ENCODE results near the gene PXT1.
A peak's percentile ranks its signal among the peaks of the same experiment; 100 is the strongest.

The PXT1 gene

DNA sequence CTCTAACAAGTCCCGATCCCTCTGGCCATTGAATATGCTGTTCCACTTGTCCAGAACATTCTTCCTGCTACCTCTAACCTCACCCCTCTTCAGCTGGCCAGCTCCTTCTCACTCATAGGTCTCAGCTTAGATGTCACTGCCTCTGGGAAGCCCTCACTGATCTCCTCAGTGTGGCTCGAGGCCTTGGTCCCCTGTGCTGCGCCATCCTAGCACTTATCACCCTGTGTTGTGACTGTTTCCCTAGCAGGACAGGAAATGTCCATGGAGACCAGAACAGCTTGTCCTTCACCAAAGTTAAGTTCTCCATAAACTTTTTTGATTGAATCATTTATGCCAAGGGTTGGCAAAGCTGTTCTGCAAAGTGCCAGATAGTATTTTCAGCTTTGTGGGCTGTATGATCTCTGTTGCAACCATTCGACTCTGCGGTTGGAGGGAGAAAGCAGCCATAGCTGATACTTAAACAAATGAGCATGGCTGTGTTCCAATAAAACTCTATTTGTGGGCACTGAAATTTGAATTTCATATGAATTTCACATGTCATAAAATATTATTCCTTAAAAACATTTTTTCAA is 99.5 kb downstream of the PXT1 start:
- no peak for DNase-seq

DNA sequence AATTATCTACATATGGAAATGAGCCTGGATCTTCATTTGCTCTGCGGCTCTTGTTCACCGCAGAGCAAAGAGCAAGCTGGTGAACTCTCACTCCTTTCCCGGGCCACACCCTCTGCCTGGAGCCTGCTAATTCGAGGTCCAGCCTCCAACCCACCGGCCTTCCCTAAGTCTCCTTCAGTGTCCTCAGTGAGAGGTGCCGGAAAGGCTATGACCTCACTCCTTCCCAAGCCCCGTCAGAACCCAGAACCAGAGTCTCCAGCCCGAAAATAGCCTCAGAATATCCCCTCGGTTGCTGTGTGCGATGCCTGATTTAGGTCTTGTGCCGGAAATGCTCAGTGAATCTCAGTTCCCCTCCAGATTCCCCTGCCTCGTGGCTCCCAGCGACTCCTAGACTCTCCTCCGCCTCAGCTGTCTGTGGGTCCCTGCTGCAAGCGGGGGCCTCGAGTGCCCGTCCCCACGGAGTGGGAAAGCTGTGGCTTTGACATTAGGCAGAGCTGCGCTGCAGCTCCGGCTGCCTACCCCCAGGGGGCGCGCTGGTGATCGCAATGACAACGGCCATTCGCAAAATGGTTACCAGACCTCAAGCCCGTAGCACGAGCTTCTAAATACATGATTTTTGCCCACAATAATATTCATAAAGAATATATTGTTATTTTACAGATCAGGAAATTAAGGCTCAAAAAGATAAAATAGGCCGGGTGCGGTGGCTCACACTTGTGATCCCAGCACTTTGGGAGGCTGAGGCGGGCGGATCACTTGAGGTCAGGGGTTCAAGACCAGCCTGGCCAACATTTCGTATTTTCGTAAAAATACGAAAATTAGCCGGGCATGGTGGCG is 101.8 kb downstream of the PXT1 start:
- peak; percentile 70 for DNase-seq
